ENCODE results near the gene SLC2A13.

The SLC2A13 gene

GRCh38 chr12:40105515-40106201, at the start of gene SLC2A13:
SLC2A13 (minus strand) TSS chr12:40106081; CDS start chr12:40105808, 273 bp downstream.
- peak; percentile 68 for DNase-seq (ENCODE audit: low read depth)

- DNase-seq (ENCODE audit: low read depth) = no peak
These were observed 48.5 kb upstream of the SLC2A13 start for GRCh38 chr12:40154381-40154780.

- DNase-seq (ENCODE audit: low read depth) = no peak
These were observed 47.6 kb upstream of the SLC2A13 start for GRCh38 chr12:40153432-40153831.

GRCh38 chr12:40152783-40153383, 47.0 kb upstream of the SLC2A13 start:
- peak; percentile 20 for DNase-seq (ENCODE audit: low read depth)

- DNase-seq (ENCODE audit: low read depth) = no peak
These were observed 43.9 kb upstream of the SLC2A13 start for GRCh38 chr12:40149673-40150260.

- no peak for DNase-seq (ENCODE audit: low read depth)
These were observed 41.2 kb upstream of the SLC2A13 start for GRCh38 chr12:40146800-40147797.

- no peak for DNase-seq (ENCODE audit: low read depth)
These were observed 40.0 kb upstream of the SLC2A13 start for GRCh38 chr12:40145896-40146295.

- DNase-seq (ENCODE audit: low read depth) = no peak
These were observed 38.1 kb upstream of the SLC2A13 start for GRCh38 chr12:40144023-40144422.

GRCh38 chr12:40142001-40142744, 36.3 kb upstream of the SLC2A13 start:
- no peak for DNase-seq (ENCODE audit: low read depth)

- DNase-seq (ENCODE audit: low read depth) = no peak
These were observed 32.6 kb upstream of the SLC2A13 start for GRCh38 chr12:40138526-40138925.

GRCh38 chr12:40137252-40137651, 31.4 kb upstream of the SLC2A13 start:
- no peak for DNase-seq (ENCODE audit: low read depth)

- no peak for DNase-seq (ENCODE audit: low read depth)
These were observed 21.5 kb upstream of the SLC2A13 start for GRCh38 chr12:40127408-40127807.

GRCh38 chr12:40123496-40123895, 17.6 kb upstream of the SLC2A13 start:
- DNase-seq (ENCODE audit: low read depth) = no peak

GRCh38 chr12:40122842-40123241, 17.0 kb upstream of the SLC2A13 start:
- DNase-seq (ENCODE audit: low read depth) = no peak

GRCh38 chr12:40117818-40118217, 11.9 kb upstream of the SLC2A13 start:
- DNase-seq (ENCODE audit: low read depth) = no peak

- no peak for DNase-seq (ENCODE audit: low read depth)
These were observed 4.7 kb upstream of the SLC2A13 start for GRCh38 chr12:40110586-40110985.

- peak; percentile 29 for DNase-seq (ENCODE audit: low read depth)
These were observed 2.1 kb upstream of the SLC2A13 start for GRCh38 chr12:40107803-40108620.

GRCh38 chr12:40107098-40107802, 1.4 kb upstream of the SLC2A13 start:
- DNase-seq (ENCODE audit: low read depth) = peak; percentile 82

- DNase-seq (ENCODE audit: low read depth) = no peak
These were observed 774 bp upstream of the SLC2A13 start for GRCh38 chr12:40106655-40107054.

GRCh38 chr12:40106202-40106533, 287 bp upstream of the SLC2A13 start:
- no peak for DNase-seq (ENCODE audit: low read depth)

All from activated T-helper 9 cell treated with anti-CD3 and anti-CD28 coated beads, Interleukin-2, amount 50 U/mL, for 16 hours (primary cell).